Smooth muscle cell (in vitro differentiated cells): Measurements from ENCODE around the gene LIMS2. TPM values are rescaled to one million over a fixed set of nuclear protein-coding genes. Genes with fewer than 3 reads are reported as not detected.

Experiments used
- DNase-seq: peaks from one replicate; lab custom pipeline; 2025; ENCODE audit not compliant: unreplicated experiment; lab: John Stamatoyannopoulos, UW
- H2AFZ ChIP-seq: fragments of 200-600 bp; sonication (generic); 2 replicates; pipeline ENCODE4 v1.6.0; 2016; ENCODE audit warnings: antibody characterized with exemption, low read depth, mild to moderate bottlenecking
- H3F3A ChIP-seq: fragments of 200-600 bp; sonication (generic); 2 replicates; pipeline ENCODE4 v1.6.0; 2017; ENCODE audit warnings: antibody characterized with exemption, low read depth
- H3K27ac ChIP-seq: fragments of 200-600 bp; sonication (generic); 2 replicates; pipeline ENCODE4 v1.5.1; 2016; ENCODE audit warnings: low read depth, mild to moderate bottlenecking
- H3K27me3 ChIP-seq: fragments of 200-600 bp; sonication (generic); 2 replicates; pipeline ENCODE4 v1.6.1; 2016; ENCODE audit warnings: low read depth, mild to moderate bottlenecking
- H3K36me3 ChIP-seq: fragments of 200-600 bp; sonication (generic); 2 replicates; pipeline ENCODE4 v1.5.1; 2016; ENCODE audit warnings: low read depth
- H3K4me1 ChIP-seq: fragments of 200-600 bp; sonication (generic); 2 replicates; pipeline ENCODE4 v1.5.1; 2016; ENCODE audit warnings: low read depth
- H3K4me2 ChIP-seq: fragments of 200-600 bp; sonication (generic); 2 replicates; pipeline ENCODE4 v1.6.0; 2016; ENCODE audit warnings: mild to moderate bottlenecking
- H3K4me3 ChIP-seq: fragments of 200-600 bp; sonication (generic); 2 replicates; pipeline ENCODE4 v1.5.1; 2016; ENCODE audit warnings: mild to moderate bottlenecking
- H3K79me2 ChIP-seq: fragments of 200-600 bp; sonication (generic); 2 replicates; pipeline ENCODE4 v1.6.0; 2016; ENCODE audit warnings: low read depth, mild to moderate bottlenecking
- H3K9ac ChIP-seq: fragments of 200-600 bp; sonication (generic); 2 replicates; pipeline ENCODE4 v1.6.0; 2016; ENCODE audit warnings: low read depth
- H3K9me3 ChIP-seq: fragments of 200-600 bp; sonication (generic); replicated peaks from 2 replicates; pipeline ENCODE4 v1.5.1; 2016; ENCODE audit warnings: low read depth
- H4K20me1 ChIP-seq: fragments of 200-600 bp; sonication (generic); 2 replicates; pipeline ENCODE4 v1.6.0; 2016; ENCODE audit warnings: low read depth
- CTCF ChIP-seq: fragments of 200-600 bp; sonication (generic); IDR thresholded peaks from 2 replicates; pipeline ENCODE4 v1.5.1; 2017; ENCODE audit warnings: borderline replicate concordance, mild to moderate bottlenecking, antibody characterized with exemption; ENCODE audit not compliant: insufficient read depth, poor library complexity, severe bottlenecking
- WGBS: methylation state at CpG from one replicate; pipeline ENCODE4 v1.1.7; 2016; ENCODE audit warnings: low lambda C conversion rate; 5-methylcytosine and 5-hydroxymethylcytosine counted together
- polyA plus RNA-seq: library from polyadenylated mRNA; unstranded; fragments of >200 nt; fragmentation: Nextera tagmentation; extraction: Ambion mirVana; gene quantifications from 2 replicates; pipeline ENCODE4 v1.2.1, GENCODE V29; 2016
- total RNA-seq: library from RNA; depleted of rRNA; stranded (reverse); fragments of >200 nt; gene quantifications from 2 replicates; pipeline ENCODE4 v1.2.3, GENCODE V29; 2014

Gene LIMS2
- total and polyA plus RNA-seq, 2 experiments from 2014 or later = 8.4 to 22.3 TPM

GRCh38 chr2:127607399-127607908 lies 67.9 kb downstream of the LIMS2 start:
- Histone ChIP-seq H3K4me1 (no peaks in the 10 kb centered on the region), H3K79me2 (no peaks in the 10 kb centered on the region), H3F3A (no peaks in the 10 kb centered on the region), H3K36me3 (no peaks in the 10 kb centered on the region), H3K9ac (no peak overlapping the region), H3K9me3 (no peaks in the 10 kb centered on the region), H3K27me3 (no peaks in the 10 kb centered on the region), H2AFZ (no peak overlapping the region), H3K27ac (no peak overlapping the region), H3K4me3 (no peak overlapping the region), H3K4me2 (no peak overlapping the region), H4K20me1 (no peaks in the 10 kb centered on the region)
- WGBS = 94% methylated on average over 9 of the region's 9 CpGs
- DNase-seq = no peak
- TF ChIP-seq CTCF = no peak

- Histone ChIP-seq H3K27me3 (no peaks in the 10 kb centered on the region), H3K9ac (no peak overlapping the region), H3K4me2 (no peak overlapping the region), H3K27ac (no peak overlapping the region), H3K9me3 (no peaks in the 10 kb centered on the region), H4K20me1 (no peaks in the 10 kb centered on the region), H2AFZ (no peak overlapping the region), H3K79me2 (no peaks in the 10 kb centered on the region), H3K4me1 (no peaks in the 10 kb centered on the region), H3K4me3 (no peak overlapping the region), H3K36me3 (no peaks in the 10 kb centered on the region), H3F3A (no peaks in the 10 kb centered on the region)
- WGBS = 89% methylated on average over 17 of the region's 17 CpGs
- DNase-seq = no peak
- TF ChIP-seq CTCF = no peak
These were observed 68.5 kb downstream of the LIMS2 start for GRCh38 chr2:127606625-127607398.

- no peak overlapping the region for H3K4me2 ChIP-seq
- DNase-seq = no peak
- 77% methylated on average over 7 of the region's 7 CpGs for WGBS
These were observed 69.6 kb downstream of the LIMS2 start for GRCh38 chr2:127605691-127606263.

More at GRCh38 chr2:127605691-127606263, 69.6 kb downstream of the LIMS2 start:
- Histone ChIP-seq H3K4me1 (no peaks in the 10 kb centered on the region), H3K36me3 (no peaks in the 10 kb centered on the region), H3K27me3 (no peaks in the 10 kb centered on the region), H3K9me3 (no peaks in the 10 kb centered on the region), H2AFZ (no peak overlapping the region), H3F3A (no peaks in the 10 kb centered on the region), H3K9ac (no peak overlapping the region), H3K27ac (no peak overlapping the region), H4K20me1 (no peaks in the 10 kb centered on the region), H3K4me3 (no peak overlapping the region), H3K79me2 (no peaks in the 10 kb centered on the region)
- no peak for TF ChIP-seq CTCF
